ENCODE measurements around the gene PEX5L.

GRCh38 chr3:179895330-179895729 lies 141.4 kb downstream of the PEX5L start:
- TF ChIP-seq ELF1 (IDR thresholded peaks at IDR 0.05; ENCODE audit: borderline replicate concordance, low read depth) (no peak), CTCF (IDR thresholded peaks at IDR 0.05 in 2 of 3, conservative IDR thresholded peaks at IDR 0.05 in 1 of 3; ENCODE audit: borderline replicate concordance in 1 of 3, insufficient read depth in 1 of 3, low read depth in 2 of 3, low read length in 2 of 3) (no peak), ZFX (IDR thresholded peaks at IDR 0.05) (no peak), ZBTB33 (IDR thresholded peaks at IDR 0.05; ENCODE audit: extremely low read depth, insufficient replicate concordance, low read length) (no peak), SIN3A (IDR thresholded peaks at IDR 0.05; ENCODE audit: low read depth) (no peak), RAD21 (IDR thresholded peaks at IDR 0.05; ENCODE audit: low read depth) (no peak), JUND (IDR thresholded peaks at IDR 0.05) (no peak)

All from HCT116 (cell line).